ENCODE data around the gene GLRX. TPM values are rescaled to one million over a fixed set of nuclear protein-coding genes. Genes with fewer than 3 reads are reported as not detected.
A peak's percentile ranks its signal among the peaks of the same experiment; 100 is the strongest.

GLRX gene
- total and polyA plus RNA-seq, 2 of the 13 experiments (the other 11 are each of a cell fraction or from before 2014, with no cell fraction given): 63.8 to 499 TPM

GRCh38 chr5:95799191-95799835, 23.2 kb downstream of the GLRX start:
- 97% methylated on average over 4 of the region's 4 CpGs for whole genome bisulfite sequencing (ENCODE audit: low lambda C conversion rate)
- Histone ChIP-seq H3K36me3 (replicated peaks in 1 of 2; ENCODE audit: control insufficient read depth in 1 of 2, insufficient read depth in 2 of 2, low read length in 2 of 2) (no peaks in the 10 kb centered on the region), H2AFZ (ENCODE audit: low read length) (no peak overlapping the region), H3K4me2 (ENCODE audit: low read depth, low read length) (no peak overlapping the region), H3K4me3 (replicated peaks in 1 of 3; ENCODE audit: insufficient read depth in 1 of 3, low read depth in 2 of 3, low read length in 3 of 3) (no peak overlapping the region), H3K9ac (ENCODE audit: insufficient read depth, low read depth, low read length) (no peak overlapping the region), H3K27ac (ENCODE audit: extremely low read length, insufficient read depth, low read length) (no peak overlapping the region), H3K27me3 (ENCODE audit: control insufficient read depth in 1 of 2, insufficient read depth in 2 of 2, low read length in 2 of 2) (no peaks in the 10 kb centered on the region), H3K79me2 (ENCODE audit: insufficient read depth, low read length) (no peaks in the 10 kb centered on the region), H3K9me3 (ENCODE audit: low read length) (no peaks in the 10 kb centered on the region), H4K20me1 (ENCODE audit: insufficient read depth, low read length) (no peaks in the 10 kb centered on the region), H3K4me1 (ENCODE audit: insufficient read depth, low read length) (peaks cover 69% of the 10 kb centered on the region)
- intact Hi-C loops (cut with micrococcal nuclease; ENCODE audit: unreplicated experiment): no loop called here
- ChIA-PET POLR2A (interaction anchor here (2.1 kb wide), 1 partner anchor 24 kb away, joined by 12 read pairs; the partner anchor contains the start of gene GLRX), CTCF (ENCODE audit: low intra/inter-chr PET ratio, low total read pairs) (no interaction called here)
- no TSS peak for BruUV-seq (replicated peaks)
- FAIRE-seq: peak; percentile 49
- in situ Hi-C loops (cut with HindIII; ENCODE audit: extremely low pct_ligation_motif_present, low pct_unique_long_range_greater_than_20kb): no loop called here
- peak; percentile 19 for DNase-seq (ENCODE audit: low spot score)
- no peak for ATAC-seq
- no peak for TF ChIP-seq ZSCAN9 (CRISPR knock-in tag; IDR thresholded peaks at IDR 0.05; ENCODE audit: borderline replicate concordance)
- no peak for TF ChIP-seq ZNF713 (CRISPR knock-in tag; IDR thresholded peaks at IDR 0.05)
- TF ChIP-seq NFE2L2 (IDR thresholded peaks at IDR 0.05; ENCODE audit: low read length): 0 out of 2 replicates have a peak, but pooled peaks have one; percentile 17
- no peak for TF ChIP-seq GMEB2 (CRISPR knock-in tag; IDR thresholded peaks at IDR 0.05; ENCODE audit: low read depth)
- no peak for TF ChIP-seq ZNF674 (CRISPR knock-in tag; IDR thresholded peaks at IDR 0.05; ENCODE audit: low read depth)
- no peak for TF ChIP-seq SOX13 (IDR thresholded peaks at IDR 0.05)
- peak in 1 of 2 experiments; percentile 19; a peak in 1 of 4 replicates for TF ChIP-seq SOX13 (CRISPR knock-in tag; conservative IDR thresholded peaks at IDR 0.05 in 1 of 2, IDR thresholded peaks at IDR 0.05 in 1 of 2)
- no peak for TF ChIP-seq FOXP1 (IDR thresholded peaks at IDR 0.05)
- TF ChIP-seq FOXP1 (CRISPR knock-in tag; IDR thresholded peaks at IDR 0.05): peak; percentile 45; the same call in 1 of the 2 replicates
- no peak for TF ChIP-seq IKZF5 (CRISPR knock-in tag; IDR thresholded peaks at IDR 0.05)
- TF ChIP-seq SOX6 (IDR thresholded peaks at IDR 0.05): no peak
- 0 out of 2 replicates have a peak, but pooled peaks have one; percentile 13 for TF ChIP-seq SOX6 (CRISPR knock-in tag; IDR thresholded peaks at IDR 0.05)

Data from HepG2 (cell line).